GM12892 (cell line): Measurements from ENCODE around the gene GRIA2.

ENCODE experiments used
- POLR2A ChIP-seq: IDR thresholded peaks from 2 replicates; pipeline ENCODE4 v1.6.1; 2011; ENCODE audit warnings: low read depth, low read length, control low read depth
- POLR2AphosphoS5 ChIP-seq: IDR thresholded peaks from 2 replicates; pipeline ENCODE4 v1.6.1; 2011; ENCODE audit warnings: low read depth, low read length, control low read depth
- TAF1 ChIP-seq: IDR thresholded peaks from 2 replicates; pipeline ENCODE4 v1.6.1; 2011; ENCODE audit warnings: low read depth, mild to moderate bottlenecking, control low read depth, low read length, borderline replicate concordance

GRCh38 chr4:157282019-157282418 is 61.5 kb downstream of the GRIA2 start:
- TF ChIP-seq POLR2A = no peak
- TF ChIP-seq TAF1 = no peak
- no peak for TF ChIP-seq POLR2AphosphoS5
